OCI-LY7 (cell line): ENCODE measurements around the gene PRTN3. TPM values are rescaled to one million over a fixed set of nuclear protein-coding genes. Genes with fewer than 3 reads are reported as not detected.
"Not testable (repeated sequence)": the region's sequence is repeated elsewhere in the genome, so short reads cannot be mapped to it uniquely, and the experiment has no call there.

Source experiments
- BruUV-seq: library from RNA; stranded (reverse); fragments of 400-500 nt; replicated peaks from 2 replicates; lab custom pipeline; 2021; lab: Mats Ljungman, UMichigan
- CTCF ChIA-PET: fragments of 300-600 bp; sonication (Branson Sonifier 250); formaldehyde crosslinking; loops from one replicate; lab custom pipeline; 2022; ENCODE audit warnings: antibody characterized with exemption; ENCODE audit not compliant: unreplicated experiment; lab: Charles Lee
- POLR2A ChIA-PET: fragments of 300-600 bp; sonication (Branson Sonifier 250); formaldehyde crosslinking; loops from one replicate; lab custom pipeline; 2022; ENCODE audit warnings: antibody characterized with exemption; lab: Charles Lee
- DNase-seq: peaks from one replicate; pipeline ENCODE4 v3.0.0-alpha.2; 2015; ENCODE audit warnings: low spot score
- H2AFZ ChIP-seq: fragments of 200-600 bp; sonication (generic), shearing (Covaris generic); 2 replicates; pipeline ENCODE4 v1.6.1; 2014; ENCODE audit warnings: mild to moderate bottlenecking, antibody characterized with exemption, low read length, moderate library complexity
- H3K27ac ChIP-seq: fragments of 200-600 bp; sonication (generic); 2 replicates; pipeline ENCODE4 v1.5.1; 2014; ENCODE audit warnings: mixed run types, low read depth, mild to moderate bottlenecking, moderate library complexity, low read length, inconsistent platforms; ENCODE audit not compliant: poor library complexity, severe bottlenecking
- H3K36me3 ChIP-seq: fragments of 200-600 bp; sonication (generic); 2 replicates; pipeline ENCODE4 v1.6.1; 2014; ENCODE audit warnings: mild to moderate bottlenecking, antibody characterized with exemption, low read length, moderate library complexity, mixed read lengths; ENCODE audit not compliant: insufficient read depth
- H3K4me1 ChIP-seq: fragments of 200-600 bp; sonication (generic); 2 replicates; pipeline ENCODE4 v1.5.1; 2014; ENCODE audit warnings: mild to moderate bottlenecking, low read length; ENCODE audit not compliant: insufficient read depth, poor library complexity, severe bottlenecking
- H3K4me2 ChIP-seq: fragments of 200-600 bp; sonication (generic); 2 replicates; pipeline ENCODE4 v1.6.1; 2014; ENCODE audit warnings: mild to moderate bottlenecking, low read length
- H3K4me3 ChIP-seq: fragments of 200-600 bp; sonication (generic); 2 replicates; pipeline ENCODE4 v1.5.1; 2014; ENCODE audit warnings: mild to moderate bottlenecking, low read depth, low read length; ENCODE audit not compliant: poor library complexity, severe bottlenecking
- H3K79me2 ChIP-seq: fragments of 200-600 bp; sonication (generic); 2 replicates; pipeline ENCODE4 v1.6.1; 2016; ENCODE audit warnings: low read depth, mild to moderate bottlenecking, low read length, moderate library complexity, mixed read lengths; ENCODE audit not compliant: insufficient read depth
- H3K9me2 ChIP-seq: fragments of 200-600 bp; sonication (generic); 2 replicates; pipeline ENCODE4 v1.6.1; 2016; ENCODE audit warnings: mild to moderate bottlenecking, low read length, mixed read lengths; ENCODE audit not compliant: insufficient read depth
- H3K9me3 ChIP-seq: fragments of 200-600 bp; sonication (generic); 2 replicates; pipeline ENCODE4 v1.6.1; 2014; ENCODE audit warnings: mild to moderate bottlenecking, mixed run types, low read length, mixed read lengths
- H4K20me1 ChIP-seq: fragments of 200-600 bp; sonication (generic); 2 replicates; pipeline ENCODE4 v1.6.1; 2014; ENCODE audit warnings: mild to moderate bottlenecking, antibody characterized with exemption, low read length, moderate library complexity, mixed read lengths; ENCODE audit not compliant: insufficient read depth
- CTCF ChIP-seq: fragments of 200-600 bp; sonication (generic); conservative IDR thresholded peaks from 2 replicates; pipeline ENCODE4 v1.5.1; 2014; ENCODE audit warnings: mild to moderate bottlenecking, antibody characterized with exemption, low read length, moderate library complexity, mixed read lengths
- EZH2phosphoT487 ChIP-seq: fragments of 200-600 bp; sonication (generic); IDR thresholded peaks from 2 replicates; pipeline ENCODE4 v1.6.1; 2018; ENCODE audit warnings: low read depth, borderline replicate concordance, mild to moderate bottlenecking, mixed run types, antibody characterized with exemption, low read length, moderate library complexity, mixed read lengths
- intact Hi-C: fragments of 100-400 bp; cut with micrococcal nuclease; formaldehyde crosslinking; loops from one replicate; pipeline ENCODE4 v1.10.0; 2022; ENCODE audit not compliant: unreplicated experiment
- total RNA-seq, 2 experiments: library from RNA; depleted of rRNA in 1 of 2; stranded (reverse); fragments of >200 nt in 1 of 2; shearing (Covaris generic) in 1 of 2; gene quantifications; 2 replicates each; pipeline ENCODE4 v1.2.3, GENCODE V29; 2014 to 2022

Gene PRTN3
- total RNA-seq, 2 experiments from 2014 or later: not detected

GRCh38 chr19:815775-816499 lies 24.9 kb upstream of the PRTN3 start:
- no peak overlapping the region for H3K4me2 ChIP-seq
- no peak overlapping the region for H2AFZ ChIP-seq
- H3K9me3 ChIP-seq: no peaks in the 10 kb centered on the region
- DNase-seq: no peak
- BruUV-seq: no TSS peak
- intact Hi-C loops: no loop called here
- ChIA-PET CTCF (no interaction called here), POLR2A (no interaction called here)
- no peaks in the 10 kb centered on the region for H3K9me2 ChIP-seq
- H3K27ac ChIP-seq: no peak overlapping the region
- no peaks in the 10 kb centered on the region for H3K4me1 ChIP-seq
- no peaks in the 10 kb centered on the region for H3K79me2 ChIP-seq
- no peak overlapping the region for H3K4me3 ChIP-seq
- H4K20me1 ChIP-seq: no peaks in the 10 kb centered on the region
- peaks cover 57% of the 10 kb centered on the region for H3K36me3 ChIP-seq
- TF ChIP-seq CTCF (no peak), EZH2phosphoT487 (no peak)

GRCh38 chr19:816500-816857 lies 24.3 kb upstream of the PRTN3 start:
- Histone ChIP-seq H3K27ac (no peak overlapping the region), H3K79me2 (no peaks in the 10 kb centered on the region), H3K4me2 (no peak overlapping the region), H3K4me3 (no peak overlapping the region), H4K20me1 (no peaks in the 10 kb centered on the region), H3K36me3 (peaks cover 52% of the 10 kb centered on the region), H3K9me2 (no peaks in the 10 kb centered on the region), H3K4me1 (no peaks in the 10 kb centered on the region), H3K9me3 (no peaks in the 10 kb centered on the region), H2AFZ (no peak overlapping the region)
- CTCF ChIA-PET: no interaction called here
- POLR2A ChIA-PET: no interaction called here
- TF ChIP-seq CTCF: no peak
- no peak for TF ChIP-seq EZH2phosphoT487
- no TSS peak for BruUV-seq
- DNase-seq: no peak
- intact Hi-C loops: no loop called here

GRCh38 chr19:820212-820611 lies 20.6 kb upstream of the PRTN3 start:
- POLR2A ChIA-PET, intact Hi-C loops, H3K79me2 ChIP-seq, H2AFZ ChIP-seq, H3K4me1 ChIP-seq, BruUV-seq, CTCF ChIA-PET, H3K9me2 ChIP-seq, H3K4me2 ChIP-seq, H4K20me1 ChIP-seq, H3K4me3 ChIP-seq, DNase-seq, H3K27ac ChIP-seq, H3K9me3 ChIP-seq: not testable (repeated sequence)
- peaks cover 20% of the 10 kb centered on the region for H3K36me3 ChIP-seq
